ENCODE data around the gene OSBPL1A.

OSBPL1A gene

GRCh38 chr18:24267878-24268277 is 129.7 kb downstream of the OSBPL1A start:
- DNase-seq (ENCODE audit: low read depth, low spot score) = no peak

- DNase-seq (ENCODE audit: low read depth, low spot score) = no peak
Measured at GRCh38 chr18:24266131-24266530, 131.5 kb downstream of the OSBPL1A start.

GRCh38 chr18:24265502-24266064 is 132.0 kb downstream of the OSBPL1A start:
- no peak for DNase-seq (ENCODE audit: low read depth, low spot score)

- no peak for DNase-seq (ENCODE audit: low read depth, low spot score)
Measured at GRCh38 chr18:24263050-24263449, 134.6 kb downstream of the OSBPL1A start.

- DNase-seq (ENCODE audit: low read depth, low spot score) = no peak
Measured at GRCh38 chr18:24262087-24262486, 135.5 kb downstream of the OSBPL1A start.

- DNase-seq (ENCODE audit: low read depth, low spot score) = no peak
Measured at GRCh38 chr18:24259869-24260641, 137.6 kb downstream of the OSBPL1A start.

GRCh38 chr18:24254071-24254470 is 143.6 kb downstream of the OSBPL1A start:
- DNase-seq (ENCODE audit: low read depth, low spot score) = no peak

- DNase-seq (ENCODE audit: low read depth, low spot score) = no peak
Measured at GRCh38 chr18:24249716-24250115, 147.9 kb downstream of the OSBPL1A start.

GRCh38 chr18:24248359-24248758 is 149.3 kb downstream of the OSBPL1A start:
- DNase-seq (ENCODE audit: low read depth, low spot score) = no peak

- no peak for DNase-seq (ENCODE audit: low read depth, low spot score)
Measured at GRCh38 chr18:24246143-24246542, 151.5 kb downstream of the OSBPL1A start.

GRCh38 chr18:24244698-24245097 is 152.9 kb downstream of the OSBPL1A start:
- no peak for DNase-seq (ENCODE audit: low read depth, low spot score)

GRCh38 chr18:24243677-24244076 is 153.9 kb downstream of the OSBPL1A start:
- no peak for DNase-seq (ENCODE audit: low read depth, low spot score)

- DNase-seq (ENCODE audit: low read depth, low spot score) = no peak
Measured at GRCh38 chr18:24239341-24239740, 158.3 kb downstream of the OSBPL1A start.

GRCh38 chr18:24238387-24238786 is 159.2 kb downstream of the OSBPL1A start:
- DNase-seq (ENCODE audit: low read depth, low spot score) = no peak

GRCh38 chr18:24234850-24235418 is 162.7 kb downstream of the OSBPL1A start:
- DNase-seq (ENCODE audit: low read depth, low spot score) = no peak

- no peak for DNase-seq (ENCODE audit: low read depth, low spot score)
Measured at GRCh38 chr18:24234330-24234729, 163.3 kb downstream of the OSBPL1A start.

GRCh38 chr18:24232800-24233199 is 164.8 kb downstream of the OSBPL1A start:
- no peak for DNase-seq (ENCODE audit: low read depth, low spot score)

GRCh38 chr18:24231773-24232735 is 165.6 kb downstream of the OSBPL1A start:
- DNase-seq (ENCODE audit: low read depth, low spot score) = no peak

GRCh38 chr18:24230766-24231165 is 166.9 kb downstream of the OSBPL1A start:
- no peak for DNase-seq (ENCODE audit: low read depth, low spot score)

GRCh38 chr18:24228667-24229041 is 169.0 kb downstream of the OSBPL1A start:
- no peak for DNase-seq (ENCODE audit: low read depth, low spot score)

- DNase-seq (ENCODE audit: low read depth, low spot score) = no peak
Measured at GRCh38 chr18:24227977-24228666, 169.5 kb downstream of the OSBPL1A start.
